ENCODE results near the gene GNAS-AS1. TPM values are rescaled to one million over a fixed set of nuclear protein-coding genes. Genes with fewer than 3 reads are reported as not detected.

Gene GNAS-AS1
- total RNA-seq, 1 donor from 2014 or later, result 1.5 TPM

GRCh38 chr20:58888521-58889333 is 38.0 kb upstream of the GNAS-AS1 start:
- ATAC-seq, result peak; percentile 72
- intact Hi-C loops (cut with DNase I), result no loop called here
- DNase-seq (ENCODE audit: low spot score), result peak; percentile 88

- DNase-seq (ENCODE audit: low spot score) (no peak), ATAC-seq (no peak)
- intact Hi-C loops (cut with DNase I), result no loop called here
Observed at GRCh38 chr20:58888103-58888502, 37.4 kb upstream of the GNAS-AS1 start.

- intact Hi-C loops (cut with DNase I), result no loop called here
- ATAC-seq (no peak), DNase-seq (ENCODE audit: low spot score) (no peak)
Observed at GRCh38 chr20:58886546-58886945, 35.8 kb upstream of the GNAS-AS1 start.

GRCh38 chr20:58884966-58885365 is 34.3 kb upstream of the GNAS-AS1 start:
- no peak for DNase-seq (ENCODE audit: low spot score)
- intact Hi-C loops (cut with DNase I), result no loop called here
- ATAC-seq, result no peak

GRCh38 chr20:58883241-58883691 is 32.6 kb upstream of the GNAS-AS1 start:
- ATAC-seq, result no peak
- intact Hi-C loops (cut with DNase I), result no loop called here
- DNase-seq (ENCODE audit: low spot score), result no peak

- intact Hi-C loops (cut with DNase I), result no loop called here
- DNase-seq (ENCODE audit: low spot score), result no peak
- no peak for ATAC-seq
Observed at GRCh38 chr20:58882704-58883089, 32.0 kb upstream of the GNAS-AS1 start.

GRCh38 chr20:58880994-58881752 is 30.5 kb upstream of the GNAS-AS1 start:
- ATAC-seq (no peak), DNase-seq (ENCODE audit: low spot score) (no peak)
- intact Hi-C loops (cut with DNase I), result no loop called here

- no peak for ATAC-seq
- DNase-seq (ENCODE audit: low spot score), result no peak
- intact Hi-C loops (cut with DNase I), result no loop called here
Observed at GRCh38 chr20:58880441-58880840, 29.7 kb upstream of the GNAS-AS1 start.

- ATAC-seq, result no peak
- intact Hi-C loops (cut with DNase I), result no loop called here
Observed at GRCh38 chr20:58878399-58878798, 27.7 kb upstream of the GNAS-AS1 start.

GRCh38 chr20:58877976-58878360 is 27.3 kb upstream of the GNAS-AS1 start:
- ATAC-seq, result no peak
- DNase-seq (ENCODE audit: low spot score), result no peak
- intact Hi-C loops (cut with DNase I), result no loop called here

More at GRCh38 chr20:58878399-58878798, 27.7 kb upstream of the GNAS-AS1 start:
- no peak for DNase-seq (ENCODE audit: low spot score)

- intact Hi-C loops (cut with DNase I), result no loop called here
- no peak for ATAC-seq
- DNase-seq (ENCODE audit: low spot score), result no peak
Observed at GRCh38 chr20:58877050-58877975, 26.6 kb upstream of the GNAS-AS1 start.

- intact Hi-C loops (cut with DNase I), result no loop called here
- DNase-seq (ENCODE audit: low spot score), result no peak
- no peak for ATAC-seq
Observed at GRCh38 chr20:58876437-58876836, 25.7 kb upstream of the GNAS-AS1 start.

- no peak for ATAC-seq
Observed at GRCh38 chr20:58875541-58876134, 24.9 kb upstream of the GNAS-AS1 start.

GRCh38 chr20:58875111-58875510 is 24.4 kb upstream of the GNAS-AS1 start:
- no peak for ATAC-seq
- DNase-seq (ENCODE audit: low spot score), result no peak
- intact Hi-C loops (cut with DNase I), result no loop called here

More at GRCh38 chr20:58875541-58876134, 24.9 kb upstream of the GNAS-AS1 start:
- intact Hi-C loops (cut with DNase I), result no loop called here
- DNase-seq (ENCODE audit: low spot score), result no peak

- DNase-seq (ENCODE audit: low spot score) (no peak), ATAC-seq (no peak)
- intact Hi-C loops (cut with DNase I), result no loop called here
Observed at GRCh38 chr20:58874469-58874868, 23.8 kb upstream of the GNAS-AS1 start.

GRCh38 chr20:58871533-58872102 is 20.9 kb upstream of the GNAS-AS1 start:
- no peak for DNase-seq (ENCODE audit: low spot score)
- ATAC-seq, result no peak
- intact Hi-C loops (cut with DNase I), result no loop called here

GRCh38 chr20:58870293-58871014 is 19.8 kb upstream of the GNAS-AS1 start:
- DNase-seq (ENCODE audit: low spot score) (peak; percentile 84), ATAC-seq (peak; percentile 74)
- intact Hi-C loops (cut with DNase I), result no loop called here

All from sciatic nerve (tissue), 2 donors.